ENCODE data around the gene PRSS33.

- no peak for TF ChIP-seq EP300 (IDR thresholded peaks at IDR 0.05; ENCODE audit: borderline replicate concordance in 1 of 2, low read depth in 1 of 2, low read length in 1 of 2)
- TF ChIP-seq CTCF (IDR thresholded peaks at IDR 0.05), result no peak
- no peak for TF ChIP-seq JUND (IDR thresholded peaks at IDR 0.05)
- TF ChIP-seq REST (IDR thresholded peaks at IDR 0.05; ENCODE audit: low read depth, low read length), result no peak
- no peak for TF ChIP-seq MXI1 (IDR thresholded peaks at IDR 0.05; ENCODE audit: low read depth, low read length)
- TF ChIP-seq USF2 (IDR thresholded peaks at IDR 0.05; ENCODE audit: borderline replicate concordance, low read depth, low read length), result no peak
- no peak for TF ChIP-seq FOXM1 (IDR thresholded peaks at IDR 0.05; ENCODE audit: low read depth)
- no peak for TF ChIP-seq YY1 (IDR thresholded peaks at IDR 0.05; ENCODE audit: low read depth)
- TF ChIP-seq SMC3 (IDR thresholded peaks at IDR 0.05; ENCODE audit: low read depth, low read length), result no peak
- no peak for TF ChIP-seq NRF1 (IDR thresholded peaks at IDR 0.05; ENCODE audit: low read depth, low read length)
- TF ChIP-seq MAX (IDR thresholded peaks at IDR 0.05; ENCODE audit: low read depth), result no peak
- TF ChIP-seq FOXJ3 (CRISPR knock-in tag; IDR thresholded peaks at IDR 0.05), result no peak
- no peak for TF ChIP-seq RAD21 (IDR thresholded peaks at IDR 0.05; ENCODE audit: low read length)
Measured at GRCh38 chr16:2817340-2818271, 30.2 kb upstream of the PRSS33 start.

Data from SK-N-SH (cell line).